AG04449 (cell line): ENCODE results near the gene AGPS.

Experiments used
- CTCF ChIA-PET: fragments of 350-600 bp; formaldehyde crosslinking; extraction: SDS; loops from one replicate; lab custom pipeline; 2021; ENCODE audit warnings: antibody characterized with exemption; lab: Yijun Ruan, JAX
- POLR2A ChIA-PET: fragments of 400-600, 350-600 bp; formaldehyde crosslinking; extraction: SDS; loops from one replicate; lab custom pipeline; 2020; ENCODE audit warnings: antibody characterized with exemption, inconsistent platforms; lab: Yijun Ruan, JAX
- DNase-seq: peaks from one replicate; pipeline ENCODE4 v3.0.0-alpha.2; 2010; ENCODE audit warnings: low read depth, low spot score
- H3K4me3 ChIP-seq: 2 replicates; pipeline ENCODE4 v1.5.1; 2011; ENCODE audit warnings: low read depth, mild to moderate bottlenecking, control low read depth, low read length
- CTCF ChIP-seq: IDR thresholded peaks from one replicate; pipeline ENCODE4 v1.5.1; 2011; ENCODE audit warnings: mild to moderate bottlenecking, moderate library complexity, low read length, control low read depth, inconsistent platforms; ENCODE audit not compliant: insufficient read depth; ENCODE audit errors: missing control alignments

The AGPS gene

DNA sequence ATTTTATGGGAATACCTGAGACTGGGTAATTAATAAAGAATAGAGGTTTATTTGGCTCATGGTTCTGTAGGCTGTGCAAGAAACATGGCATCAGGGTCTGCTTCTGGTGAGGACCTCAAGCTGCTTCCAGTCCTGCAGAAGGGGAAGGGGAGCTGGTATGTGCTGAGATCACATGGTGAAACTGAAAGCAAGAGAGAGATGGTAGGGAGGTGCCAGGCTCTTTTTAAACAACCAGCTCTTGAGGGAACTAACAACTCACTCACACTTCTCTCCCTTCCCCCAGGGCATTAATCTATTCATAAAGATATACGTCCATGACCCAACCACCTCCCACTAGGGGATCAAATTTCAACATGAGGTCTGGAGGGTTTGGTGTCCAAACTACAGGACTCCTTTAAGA, 40.1 kb downstream of the AGPS start:
- ChIA-PET CTCF (interaction anchor here (1.4 kb wide), 1 partner anchor 39 kb away, joined by 3 read pairs; no protein-coding TSS in a partner anchor), POLR2A (no interaction called here)
- DNase-seq: no peak
- no peak overlapping the region for H3K4me3 ChIP-seq
- no peak for TF ChIP-seq CTCF

- ChIA-PET POLR2A (no interaction called here), CTCF (interaction anchor here (0.7 to 1.4 kb wide), 4 partner anchors 10 to 171 kb away, joined by 3 to 4 read pairs (median 3); no protein-coding TSS in a partner anchor)
- TF ChIP-seq CTCF: no peak
Observed at GRCh38 chr2:177433402-177433801, 40.8 kb downstream of the AGPS start.

GRCh38 chr2:177434475-177434874, 41.9 kb downstream of the AGPS start:
- CTCF ChIA-PET: interaction anchor here (1.4 kb wide), 1 partner anchor 170 kb away, joined by 4 read pairs; no protein-coding TSS in a partner anchor
- H3K4me3 ChIP-seq: no peak overlapping the region
- no peak for DNase-seq
- TF ChIP-seq CTCF: no peak
- POLR2A ChIA-PET: no interaction called here

More at GRCh38 chr2:177433402-177433801, 40.8 kb downstream of the AGPS start:
- DNase-seq: no peak
- H3K4me3 ChIP-seq: no peak overlapping the region

GRCh38 chr2:177445200-177445599, 52.6 kb downstream of the AGPS start:
- DNase-seq: no peak
- no peak overlapping the region for H3K4me3 ChIP-seq
- no peak for TF ChIP-seq CTCF
- ChIA-PET CTCF (interaction anchor here (0.8 to 1.2 kb wide), 2 partner anchors 111 to 311 kb away, joined by 3 read pairs; no protein-coding TSS in a partner anchor), POLR2A (no interaction called here)

DNA sequence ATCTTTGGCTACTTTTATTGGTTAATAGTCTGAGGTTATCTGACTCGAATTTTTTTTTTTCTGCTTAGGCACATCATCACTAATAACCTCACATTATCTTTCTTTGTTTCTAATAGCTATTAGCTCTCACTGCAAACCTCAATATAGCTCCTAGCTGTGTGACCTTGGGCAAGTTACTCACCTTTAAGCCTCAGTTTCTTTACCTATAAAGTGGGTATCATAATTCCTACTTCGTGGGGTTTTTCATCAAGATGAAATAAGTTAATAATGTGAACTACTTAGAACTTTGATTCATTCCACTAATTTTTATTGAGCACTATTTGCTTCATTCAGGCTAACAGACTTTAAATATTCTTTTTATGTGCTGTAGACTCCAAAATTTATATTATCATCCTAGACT, 55.5 kb downstream of the AGPS start:
- no peak overlapping the region for H3K4me3 ChIP-seq
- no peak for TF ChIP-seq CTCF
- DNase-seq: no peak
- ChIA-PET POLR2A (no interaction called here), CTCF (interaction anchor here (1.2 kb wide), 1 partner anchor 13 kb away, joined by 3 read pairs; no protein-coding TSS in a partner anchor)

DNA sequence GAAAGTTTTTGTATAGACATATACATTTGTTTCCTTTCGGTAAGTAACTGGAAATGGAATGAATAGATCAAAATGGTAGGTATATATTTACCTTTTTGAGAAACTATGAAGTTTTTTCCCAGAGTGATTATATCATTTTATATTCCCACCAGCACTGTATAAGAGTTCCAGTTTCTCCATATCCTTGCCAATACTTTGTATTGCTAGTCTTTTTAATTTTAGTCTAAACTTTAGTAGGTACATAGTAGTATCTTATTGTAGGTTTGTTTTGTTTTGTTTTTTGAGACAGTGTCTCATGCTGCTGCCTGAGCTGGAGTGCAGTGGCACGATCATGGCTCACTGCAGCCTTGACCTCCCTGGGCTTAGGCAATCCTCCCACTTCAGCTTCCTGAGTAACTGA, 56.6 kb downstream of the AGPS start:
- no peak for TF ChIP-seq CTCF
- H3K4me3 ChIP-seq: no peak overlapping the region
- DNase-seq: no peak
- ChIA-PET CTCF (interaction anchor here (1.7 kb wide), 1 partner anchor 134 kb away, joined by 4 read pairs; no protein-coding TSS in a partner anchor), POLR2A (no interaction called here)
